Parathyroid adenoma (tissue), 2 donors: Measurements from ENCODE around the gene PAX7.

ENCODE experiments used
- H2AFZ ChIP-seq: fragments of 300-600 bp; sonication (generic); one replicate; pipeline ENCODE4 v1.7.0; 2017; ENCODE audit warnings: antibody characterized with exemption, mild to moderate bottlenecking
- H3K27ac ChIP-seq: fragments of 300-600 bp; sonication (generic); one replicate; pipeline ENCODE4 v1.7.0; 2017
- H3K27me3 ChIP-seq: fragments of 300-600 bp; sonication (generic); one replicate; pipeline ENCODE4 v1.7.0; 2017; ENCODE audit warnings: low read length; ENCODE audit not compliant: control insufficient read depth, insufficient read depth
- H3K36me3 ChIP-seq: fragments of 300-600 bp; sonication (generic); one replicate; pipeline ENCODE4 v1.7.0; 2017; ENCODE audit warnings: low read length; ENCODE audit not compliant: control insufficient read depth, insufficient read depth
- H3K4me1 ChIP-seq: fragments of 300-600 bp; sonication (generic); one replicate; pipeline ENCODE4 v1.7.0; 2017; ENCODE audit warnings: control low read depth
- H3K4me2 ChIP-seq: fragments of 300-600 bp; sonication (generic); one replicate; pipeline ENCODE4 v1.7.0; 2017; ENCODE audit warnings: low read length
- H3K4me3 ChIP-seq: fragments of 300-600 bp; sonication (generic); one replicate; pipeline ENCODE4 v1.7.0; 2017; ENCODE audit warnings: low read depth, low read length
- H3K79me2 ChIP-seq: fragments of 300-600 bp; sonication (generic); one replicate; pipeline ENCODE4 v1.7.0; 2017; ENCODE audit warnings: control low read depth
- H3K9ac ChIP-seq: fragments of 300-600 bp; sonication (generic); one replicate; pipeline ENCODE4 v1.7.0; 2017; ENCODE audit warnings: mild to moderate bottlenecking
- H3K9me3 ChIP-seq: fragments of 300-600 bp; sonication (generic); one replicate; pipeline ENCODE4 v1.7.0; 2017; ENCODE audit warnings: low read length; ENCODE audit not compliant: control insufficient read depth
- TF ChIP-seq, protein P1 (sequence below): fragments of 300-600 bp; sonication (generic); IDR thresholded peaks from one replicate; pipeline ENCODE4 v1.7.0; 2017; ENCODE audit warnings: antibody characterized with exemption, mild to moderate bottlenecking
- donor health status: primary hyperparathyroidism.

The PAX7 gene

DNA sequence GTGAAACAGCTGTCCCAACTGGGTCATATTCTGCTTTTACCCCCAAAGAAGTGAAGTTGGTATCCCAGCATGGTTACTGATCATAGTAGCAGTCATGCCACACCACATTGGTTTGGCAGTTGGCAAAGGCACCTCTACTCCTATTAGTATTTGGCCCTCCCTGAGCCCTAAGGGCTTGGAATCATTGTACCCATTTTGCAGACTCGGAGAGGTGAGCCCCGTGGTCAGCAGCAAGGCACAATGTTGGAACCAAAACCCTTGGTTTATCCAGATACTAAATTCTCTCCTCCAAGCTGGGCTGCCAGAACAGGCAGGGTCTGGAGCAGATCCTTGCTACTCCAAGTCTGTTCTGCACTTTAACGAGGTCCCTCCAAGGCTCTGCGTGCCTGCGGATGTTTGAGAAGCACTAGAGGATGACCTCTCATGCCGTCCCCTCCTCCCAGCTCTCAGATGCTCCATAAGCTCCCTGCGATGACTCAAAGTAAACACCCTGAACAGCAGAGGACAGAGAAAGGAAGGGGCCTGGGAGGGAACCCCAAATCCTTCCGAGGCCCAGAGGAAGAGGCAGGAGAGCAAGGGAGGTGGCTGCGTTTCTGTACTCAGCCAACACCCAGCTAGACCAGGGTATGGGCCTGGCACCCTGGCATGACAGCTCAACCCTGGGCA lies 89.3 kb downstream of the PAX7 start:
- Histone ChIP-seq H3K4me2 (no peak overlapping the region), H3K27ac (no peak overlapping the region), H3K27me3 (no peaks in the 10 kb centered on the region), H3K4me3 (no peak overlapping the region), H3K4me1 (no peaks in the 10 kb centered on the region), H3K79me2 (no peaks in the 10 kb centered on the region), H3K9ac (no peak overlapping the region), H3K36me3 (no peaks in the 10 kb centered on the region), H2AFZ (no peak overlapping the region), H3K9me3 (no peaks in the 10 kb centered on the region)
- TF ChIP-seq, protein P1, sequence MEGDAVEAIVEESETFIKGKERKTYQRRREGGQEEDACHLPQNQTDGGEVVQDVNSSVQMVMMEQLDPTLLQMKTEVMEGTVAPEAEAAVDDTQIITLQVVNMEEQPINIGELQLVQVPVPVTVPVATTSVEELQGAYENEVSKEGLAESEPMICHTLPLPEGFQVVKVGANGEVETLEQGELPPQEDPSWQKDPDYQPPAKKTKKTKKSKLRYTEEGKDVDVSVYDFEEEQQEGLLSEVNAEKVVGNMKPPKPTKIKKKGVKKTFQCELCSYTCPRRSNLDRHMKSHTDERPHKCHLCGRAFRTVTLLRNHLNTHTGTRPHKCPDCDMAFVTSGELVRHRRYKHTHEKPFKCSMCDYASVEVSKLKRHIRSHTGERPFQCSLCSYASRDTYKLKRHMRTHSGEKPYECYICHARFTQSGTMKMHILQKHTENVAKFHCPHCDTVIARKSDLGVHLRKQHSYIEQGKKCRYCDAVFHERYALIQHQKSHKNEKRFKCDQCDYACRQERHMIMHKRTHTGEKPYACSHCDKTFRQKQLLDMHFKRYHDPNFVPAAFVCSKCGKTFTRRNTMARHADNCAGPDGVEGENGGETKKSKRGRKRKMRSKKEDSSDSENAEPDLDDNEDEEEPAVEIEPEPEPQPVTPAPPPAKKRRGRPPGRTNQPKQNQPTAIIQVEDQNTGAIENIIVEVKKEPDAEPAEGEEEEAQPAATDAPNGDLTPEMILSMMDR: no peak

- Histone ChIP-seq H3K4me2 (no peak overlapping the region), H3K27me3 (no peaks in the 10 kb centered on the region), H3K4me1 (no peaks in the 10 kb centered on the region), H3K36me3 (no peaks in the 10 kb centered on the region), H3K27ac (no peak overlapping the region), H3K9ac (no peak overlapping the region), H2AFZ (no peak overlapping the region), H3K79me2 (no peaks in the 10 kb centered on the region), H3K4me3 (no peak overlapping the region), H3K9me3 (no peaks in the 10 kb centered on the region)
- TF ChIP-seq, protein P1: no peak
Observed at GRCh38 chr1:18721041-18721440, 90.4 kb downstream of the PAX7 start.

DNA sequence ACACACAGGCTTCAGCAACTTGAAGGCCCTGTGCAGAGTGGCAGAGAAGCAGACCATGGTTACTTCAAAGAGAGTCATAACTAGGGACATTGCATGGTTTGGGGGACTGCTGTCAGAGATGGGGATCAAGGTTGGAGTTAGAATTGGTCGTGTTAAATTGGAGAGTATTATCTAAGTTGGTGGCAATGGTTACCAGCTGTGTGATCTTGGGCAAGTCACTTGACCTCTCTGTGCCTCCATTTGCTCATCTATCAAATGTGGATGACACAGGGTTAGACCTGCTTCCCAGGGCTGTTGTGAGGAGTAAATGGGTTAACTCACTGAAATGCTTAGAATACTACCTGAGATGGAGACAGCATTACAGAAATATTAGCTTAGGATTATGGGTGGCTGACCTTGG lies 91.1 kb downstream of the PAX7 start:
- no peak overlapping the region for H3K27ac ChIP-seq
- H2AFZ ChIP-seq: no peak overlapping the region
- H3K36me3 ChIP-seq: no peaks in the 10 kb centered on the region
- no peaks in the 10 kb centered on the region for H3K27me3 ChIP-seq
- TF ChIP-seq, protein P1: no peak
- H3K9ac ChIP-seq: no peak overlapping the region
- H3K9me3 ChIP-seq: no peaks in the 10 kb centered on the region
- no peaks in the 10 kb centered on the region for H3K79me2 ChIP-seq
- H3K4me2 ChIP-seq: no peak overlapping the region
- no peaks in the 10 kb centered on the region for H3K4me1 ChIP-seq
- no peak overlapping the region for H3K4me3 ChIP-seq

GRCh38 chr1:18722270-18722669 lies 91.6 kb downstream of the PAX7 start:
- Histone ChIP-seq H3K9ac (no peak overlapping the region), H3K9me3 (no peaks in the 10 kb centered on the region), H3K36me3 (no peaks in the 10 kb centered on the region), H2AFZ (no peak overlapping the region), H3K4me3 (no peak overlapping the region), H3K27me3 (no peaks in the 10 kb centered on the region), H3K4me1 (no peaks in the 10 kb centered on the region), H3K4me2 (no peak overlapping the region), H3K27ac (no peak overlapping the region), H3K79me2 (no peaks in the 10 kb centered on the region)
- TF ChIP-seq, protein P1: no peak

DNA sequence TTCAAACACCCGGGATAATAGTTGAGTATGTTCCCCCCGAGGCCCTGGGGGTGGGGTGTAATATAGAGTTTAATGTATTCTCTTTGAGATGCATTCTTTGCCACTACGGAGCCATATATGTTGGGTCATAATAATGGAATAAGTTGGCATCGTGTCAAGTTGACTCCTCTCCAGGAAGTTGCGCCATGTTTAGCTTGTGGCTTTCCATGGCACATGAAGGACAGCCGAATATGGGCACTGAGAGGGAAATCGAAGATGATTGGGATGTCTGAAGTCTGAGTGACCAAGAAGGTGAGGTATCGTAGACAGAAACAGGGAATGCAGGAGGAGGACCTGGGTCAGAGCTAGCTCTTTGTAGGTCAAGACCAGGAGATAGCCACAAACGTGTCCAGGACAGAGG lies 92.6 kb downstream of the PAX7 start:
- Histone ChIP-seq H3K4me2 (no peak overlapping the region), H3K36me3 (no peaks in the 10 kb centered on the region), H3K79me2 (no peaks in the 10 kb centered on the region), H3K4me1 (no peaks in the 10 kb centered on the region), H2AFZ (no peak overlapping the region), H3K9ac (no peak overlapping the region), H3K9me3 (no peaks in the 10 kb centered on the region), H3K4me3 (no peak overlapping the region), H3K27ac (no peak overlapping the region), H3K27me3 (no peaks in the 10 kb centered on the region)
- TF ChIP-seq, protein P1: no peak
